Effector memory CD8-positive, alpha-beta T cell (primary cell): ENCODE data around the gene NCAM1.

Experiments used
- ATAC-seq: fragments of 150-1000 bp; cut with Tn5 transposase; replicated peaks from 2 replicates; pipeline ENCODE4 v1.10.0; 2021; ENCODE audit warnings: mild to moderate bottlenecking, moderate library complexity
- DNase-seq, 3 experiments: peaks; one replicate each; pipeline ENCODE4 v3.0.0; 2021
- H3K27ac Mint-ChIP-seq, 2 donors: one replicate each; pipeline ENCODE4 v1.8.0; 2022; ENCODE audit warnings: mild to moderate bottlenecking in 2 of 2, mixed read lengths in 2 of 2, moderate library complexity in 2 of 2
- H3K27me3 Mint-ChIP-seq, 2 donors: one replicate each; pipeline ENCODE4 v1.8.0; 2022; ENCODE audit warnings: mixed read lengths in 2 of 2
- H3K36me3 Mint-ChIP-seq: one replicate; pipeline ENCODE4 v1.8.0; 2022; ENCODE audit warnings: mild to moderate bottlenecking, moderate library complexity, mixed read lengths; ENCODE audit not compliant: insufficient read depth
- H3K4me1 Mint-ChIP-seq, 2 donors: one replicate each; pipeline ENCODE4 v1.8.0; 2022; ENCODE audit warnings: low read depth in 2 of 2, mixed read lengths in 2 of 2
- H3K4me3 Mint-ChIP-seq, 2 donors: one replicate each; pipeline ENCODE4 v1.8.0; 2022; ENCODE audit warnings: mild to moderate bottlenecking in 2 of 2, mixed read lengths in 2 of 2, moderate library complexity in 2 of 2
- H3K9me3 Mint-ChIP-seq, 2 donors: one replicate each; pipeline ENCODE4 v1.8.0; 2022; ENCODE audit warnings: mixed read lengths in 2 of 2

Gene NCAM1

DNA sequence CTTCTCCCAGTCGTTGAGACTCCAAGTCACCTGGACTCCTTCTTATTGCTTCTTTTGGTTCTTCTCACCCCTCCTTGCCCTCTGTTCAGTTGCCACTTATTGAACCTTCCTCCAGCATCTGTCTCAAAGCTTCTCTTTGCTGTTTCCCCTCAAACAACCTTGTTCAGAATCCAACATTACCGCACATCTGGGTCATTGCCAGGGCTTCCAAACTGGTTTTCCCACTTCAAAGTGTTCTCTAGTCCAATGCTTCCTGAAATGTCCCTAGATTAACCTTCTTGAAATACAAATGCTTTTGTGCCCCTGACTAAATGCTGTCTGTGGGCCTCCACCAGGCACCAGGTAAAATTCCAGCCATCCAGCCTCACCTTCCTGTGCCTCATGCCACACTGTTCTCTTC is 252.3 kb downstream of the NCAM1 start:
- Mint-ChIP-seq H3K4me3 (no peak overlapping the region), H3K4me1 (no peaks in the 10 kb centered on the region)

DNA sequence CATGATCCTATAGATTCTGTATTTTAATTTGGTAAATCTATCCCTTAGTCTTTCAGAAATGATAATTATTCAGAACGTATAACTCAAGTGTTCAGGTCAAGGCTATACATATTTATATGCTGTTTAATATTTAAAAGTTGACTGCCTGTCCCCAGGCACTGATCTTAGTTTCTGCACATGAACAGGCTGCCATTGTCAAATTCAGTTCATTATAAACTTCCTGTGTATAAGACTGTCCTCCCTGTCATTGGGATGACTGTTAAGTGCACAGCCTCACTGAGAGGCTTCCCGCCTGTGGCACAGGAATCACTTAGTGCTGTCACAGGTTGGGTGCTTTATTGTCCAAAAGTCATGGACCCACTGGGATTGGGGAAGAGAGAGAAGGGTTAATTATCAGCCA is 261.0 kb downstream of the NCAM1 start:
- Mint-ChIP-seq H3K4me3 (no peak overlapping the region), H3K4me1 (no peaks in the 10 kb centered on the region), H3K9me3 (peaks cover 0 to 3% of the 10 kb centered on the region in 2 donors), H3K36me3 (no peaks in the 10 kb centered on the region), H3K27ac (no peak overlapping the region), H3K27me3 (peaks cover 26 to 45% of the 10 kb centered on the region in 2 donors)
- ATAC-seq (no peak), DNase-seq (no peak)

More for the DNA sequence above, 252.3 kb downstream of the NCAM1 start:
- Mint-ChIP-seq H3K27me3 (peaks cover 19 to 32% of the 10 kb centered on the region in 2 donors), H3K9me3 (no peaks in the 10 kb centered on the region), H3K36me3 (no peaks in the 10 kb centered on the region), H3K27ac (no peak overlapping the region)
- DNase-seq (no peak), ATAC-seq (no peak)

DNA sequence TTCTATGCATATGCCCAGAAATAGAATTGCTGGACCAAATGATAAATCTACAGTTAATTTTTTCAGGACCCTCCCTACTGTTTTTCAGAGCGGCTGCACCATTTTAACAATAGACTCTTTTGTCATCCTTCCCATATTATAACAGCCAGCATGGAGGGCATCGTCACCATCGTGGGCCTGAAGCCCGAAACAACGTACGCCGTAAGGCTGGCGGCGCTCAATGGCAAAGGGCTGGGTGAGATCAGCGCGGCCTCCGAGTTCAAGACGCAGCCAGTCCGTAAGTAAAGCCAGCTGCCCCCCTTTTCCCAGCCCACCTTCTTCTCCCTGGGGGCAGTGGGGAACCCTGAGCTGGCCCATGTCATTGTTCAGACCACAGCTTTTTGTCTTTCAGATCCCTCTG is 273.7 kb downstream of the NCAM1 start:
- Mint-ChIP-seq H3K4me3 (no peak overlapping the region), H3K27ac (no peak overlapping the region), H3K36me3 (no peaks in the 10 kb centered on the region), H3K9me3 (no peaks in the 10 kb centered on the region), H3K27me3 (peaks cover 28 to 55% of the 10 kb centered on the region in 2 donors), H3K4me1 (no peaks in the 10 kb centered on the region)
- DNase-seq (no peak), ATAC-seq (no peak)

DNA sequence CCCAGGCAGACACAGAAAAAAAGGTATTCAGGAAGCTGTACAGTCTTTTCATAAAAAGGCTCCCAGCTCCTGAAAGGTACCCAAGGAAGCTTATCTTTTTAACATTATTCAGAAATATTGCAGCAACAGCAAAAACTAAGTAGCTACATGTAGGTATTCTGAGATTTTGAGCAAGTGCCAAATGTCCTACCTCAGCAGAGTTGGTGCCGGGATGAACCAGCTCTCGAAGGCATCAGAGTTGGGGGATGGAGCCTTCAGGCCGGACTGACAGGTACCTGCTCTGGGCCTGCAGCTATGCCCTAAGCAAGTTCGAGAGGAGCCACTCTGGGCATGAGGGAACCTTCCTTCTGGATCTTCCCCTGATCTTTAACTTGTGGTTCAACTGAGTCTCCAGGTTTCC is 276.0 kb downstream of the NCAM1 start:
- H3K36me3 Mint-ChIP-seq = no peaks in the 10 kb centered on the region
- no peaks in the 10 kb centered on the region for H3K9me3 Mint-ChIP-seq
- no peaks in the 10 kb centered on the region for H3K4me1 Mint-ChIP-seq
- DNase-seq (no peak), ATAC-seq (no peak)
- H3K27ac Mint-ChIP-seq = no peak overlapping the region
- H3K27me3 Mint-ChIP-seq = peaks cover 34 to 72% of the 10 kb centered on the region in 2 donors
- H3K4me3 Mint-ChIP-seq = no peak overlapping the region

DNA sequence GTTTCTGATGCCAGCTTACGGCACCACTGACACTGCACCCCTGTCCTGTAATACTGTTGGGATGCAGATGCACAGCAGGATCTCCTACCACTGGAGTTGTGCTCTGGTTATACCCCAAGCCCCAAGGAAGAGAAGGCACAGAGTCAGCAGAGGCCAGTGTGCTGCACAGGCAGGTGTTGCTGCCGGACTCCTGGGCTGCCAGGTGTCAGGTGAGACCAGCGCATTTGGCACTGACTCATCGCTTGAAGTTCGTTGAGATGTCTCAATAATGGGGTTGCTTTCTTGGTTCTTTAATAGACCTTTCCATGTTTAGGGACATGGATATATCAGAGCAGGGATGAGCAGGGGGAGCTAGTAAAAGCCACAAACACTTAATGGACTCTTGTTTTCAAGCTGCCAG is 277.5 kb downstream of the NCAM1 start:
- ATAC-seq (no peak), DNase-seq (no peak)
- peaks cover 32 to 61% of the 10 kb centered on the region in 2 donors for H3K27me3 Mint-ChIP-seq
- H3K36me3 Mint-ChIP-seq = no peaks in the 10 kb centered on the region
- H3K27ac Mint-ChIP-seq = no peak overlapping the region
- no peaks in the 10 kb centered on the region for H3K9me3 Mint-ChIP-seq
- no peak overlapping the region for H3K4me3 Mint-ChIP-seq
- H3K4me1 Mint-ChIP-seq = peaks cover 5 to 11% of the 10 kb centered on the region in 2 donors

DNA sequence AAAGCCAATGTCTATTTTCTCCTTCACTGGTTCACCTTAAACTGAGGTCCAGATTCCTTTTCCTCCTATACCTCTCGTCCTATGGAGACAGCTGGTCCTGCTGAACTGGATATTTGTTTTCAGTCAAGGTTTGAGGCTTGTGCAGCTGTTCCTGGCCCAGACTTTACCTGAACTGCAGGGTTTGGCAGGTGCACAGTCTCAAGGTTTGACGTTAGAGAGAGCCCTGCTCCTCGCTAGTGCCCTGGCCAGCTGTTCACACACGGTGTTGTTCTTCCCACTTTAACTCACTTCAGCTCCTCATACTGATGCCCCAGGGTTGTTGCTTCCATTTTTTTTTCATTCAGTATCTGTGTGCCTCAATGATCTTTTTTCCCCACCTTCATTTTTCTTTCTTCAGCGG is 279.2 kb downstream of the NCAM1 start:
- no peak for ATAC-seq
- H3K4me1 Mint-ChIP-seq = peaks cover 5 to 11% of the 10 kb centered on the region in 2 donors
- no peaks in the 10 kb centered on the region for H3K9me3 Mint-ChIP-seq
- peaks cover 46 to 57% of the 10 kb centered on the region in 2 donors for H3K27me3 Mint-ChIP-seq
- no peak overlapping the region for H3K27ac Mint-ChIP-seq
- no peak overlapping the region for H3K4me3 Mint-ChIP-seq
- no peak for DNase-seq
- H3K36me3 Mint-ChIP-seq = no peaks in the 10 kb centered on the region

DNA sequence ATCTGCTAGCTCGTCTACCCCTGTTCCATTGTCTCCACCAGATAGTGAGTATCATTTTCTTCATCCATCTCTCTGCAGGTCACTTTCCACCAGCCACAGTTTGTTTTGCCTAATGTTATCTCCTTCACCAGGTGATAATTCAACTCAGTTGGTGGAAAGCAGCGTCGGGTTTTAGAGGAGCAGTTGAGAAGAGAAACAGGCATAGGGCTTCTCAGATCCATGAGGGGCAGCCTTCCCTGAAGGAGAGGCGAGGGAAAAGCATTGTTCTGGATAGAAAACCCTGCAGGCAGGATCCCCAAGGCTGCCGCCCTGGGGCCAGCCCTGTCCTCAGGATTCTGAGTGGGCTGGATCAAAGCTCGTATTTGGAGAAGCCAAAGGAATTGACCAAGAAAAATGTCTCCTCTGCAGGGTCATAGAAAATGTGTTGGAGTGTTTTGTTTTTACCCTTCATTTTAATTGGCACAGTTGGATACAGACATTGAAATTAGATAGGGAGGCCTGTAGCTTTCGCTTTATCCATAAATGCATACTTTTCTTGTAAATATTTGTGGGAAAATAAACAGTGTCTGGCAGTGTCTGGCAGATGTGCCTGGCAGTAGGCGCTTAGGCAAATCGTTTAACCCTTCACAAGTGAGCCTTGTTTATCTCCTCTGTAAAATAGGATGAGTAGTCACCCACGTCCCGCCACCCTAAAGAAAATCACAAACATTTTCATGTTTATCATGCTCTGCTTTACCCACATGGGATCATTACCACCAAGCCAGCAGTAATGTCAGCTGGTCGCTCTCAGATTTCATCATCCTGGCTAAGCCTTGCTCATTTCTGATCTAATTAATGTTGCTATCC is 279.8 kb downstream of the NCAM1 start:
- no peak for DNase-seq
- no peak overlapping the region for H3K4me3 Mint-ChIP-seq
- no peaks in the 10 kb centered on the region for H3K36me3 Mint-ChIP-seq
- H3K4me1 Mint-ChIP-seq = peaks cover 5 to 11% of the 10 kb centered on the region in 2 donors
- ATAC-seq = no peak
- H3K27me3 Mint-ChIP-seq = peaks cover 50 to 58% of the 10 kb centered on the region in 2 donors
- H3K9me3 Mint-ChIP-seq = no peaks in the 10 kb centered on the region
- H3K27ac Mint-ChIP-seq = no peak overlapping the region

DNA sequence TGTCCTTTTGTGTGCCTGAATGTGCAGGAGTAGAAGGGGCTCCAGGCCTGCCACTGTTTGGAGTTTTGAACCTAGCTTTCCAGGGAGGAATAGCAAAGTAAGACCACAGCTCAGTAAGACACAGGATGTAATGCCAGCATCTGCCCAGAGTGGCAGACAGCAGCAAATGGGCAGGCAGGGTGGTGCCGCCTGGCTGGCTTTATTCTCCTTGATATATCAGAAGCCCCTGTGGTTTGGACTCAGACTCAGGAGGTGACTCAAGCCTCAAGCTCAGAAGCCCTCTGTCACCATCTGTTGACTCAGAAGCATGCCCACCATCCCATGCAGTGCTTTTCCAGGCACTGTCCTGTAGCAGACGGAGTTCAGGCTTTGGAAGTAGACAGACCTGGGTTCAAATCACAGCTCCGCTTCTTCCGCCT is 280.4 kb downstream of the NCAM1 start:
- no peak overlapping the region for H3K4me3 Mint-ChIP-seq
- peaks cover 5 to 11% of the 10 kb centered on the region in 2 donors for H3K4me1 Mint-ChIP-seq
- ATAC-seq (no peak), DNase-seq (no peak)
- no peak overlapping the region for H3K27ac Mint-ChIP-seq
- H3K27me3 Mint-ChIP-seq = peaks cover 50 to 58% of the 10 kb centered on the region in 2 donors
- H3K9me3 Mint-ChIP-seq = no peaks in the 10 kb centered on the region
- H3K36me3 Mint-ChIP-seq = no peaks in the 10 kb centered on the region

DNA sequence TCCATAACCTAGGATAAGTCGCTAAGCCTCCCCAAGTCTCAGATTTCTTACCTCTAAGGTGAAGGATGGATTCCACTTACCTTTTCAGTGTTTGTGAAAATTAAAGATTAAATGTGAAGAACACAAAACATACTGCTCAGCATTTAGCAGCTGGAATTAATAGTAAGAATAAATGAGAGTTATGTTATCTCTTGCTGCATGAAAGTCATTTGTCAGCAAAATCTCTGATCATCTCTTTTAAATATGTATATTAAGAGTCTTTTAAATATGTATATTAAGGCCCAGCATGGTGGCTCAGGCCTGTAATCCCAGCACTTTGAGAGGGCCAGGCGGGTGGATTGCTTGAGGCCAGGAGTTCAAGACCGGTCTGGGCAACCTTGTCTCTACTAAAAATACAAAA is 280.8 kb downstream of the NCAM1 start:
- no peak overlapping the region for H3K4me3 Mint-ChIP-seq
- H3K4me1 Mint-ChIP-seq = peaks cover 5 to 11% of the 10 kb centered on the region in 2 donors
- ATAC-seq (no peak), DNase-seq (no peak)
- peaks cover 50 to 57% of the 10 kb centered on the region in 2 donors for H3K27me3 Mint-ChIP-seq
- H3K27ac Mint-ChIP-seq = no peak overlapping the region
- no peaks in the 10 kb centered on the region for H3K36me3 Mint-ChIP-seq
- no peaks in the 10 kb centered on the region for H3K9me3 Mint-ChIP-seq

DNA sequence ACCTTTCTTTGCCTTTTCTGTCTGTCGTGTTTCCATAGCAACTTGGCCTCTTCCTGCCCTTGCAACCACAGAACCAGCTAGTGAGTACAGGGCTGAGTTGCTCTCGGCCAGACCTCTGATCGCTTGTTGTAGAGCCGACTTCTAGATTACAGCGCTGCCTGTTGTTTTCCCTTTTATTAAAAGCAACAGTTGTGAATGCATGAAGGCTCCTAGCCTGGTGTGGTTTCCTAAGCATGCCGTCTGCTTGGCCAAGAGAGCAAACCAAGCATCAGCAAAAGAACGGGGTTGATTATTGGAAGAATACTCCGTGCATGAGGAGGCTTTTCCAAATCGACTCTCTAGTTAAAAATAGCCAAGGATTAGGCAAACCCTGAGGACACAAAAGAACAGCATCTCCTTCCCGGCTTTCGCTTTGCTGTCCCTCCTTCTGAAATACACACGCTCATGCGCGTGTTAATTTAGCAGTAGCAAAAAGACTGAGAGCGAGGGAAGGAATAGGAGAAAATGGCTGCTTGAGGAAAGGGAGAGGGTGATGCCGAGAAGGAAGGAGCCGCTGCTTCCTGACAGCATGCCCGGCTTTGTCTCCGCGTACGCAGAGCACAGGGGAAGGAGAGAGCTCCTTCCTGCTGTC is 281.7 kb downstream of the NCAM1 start:
- H3K4me1 Mint-ChIP-seq = peaks cover 5 to 11% of the 10 kb centered on the region in 2 donors
- H3K27ac Mint-ChIP-seq = no peak overlapping the region
- H3K4me3 Mint-ChIP-seq = peak overlapping the region; percentile 58 to 60
- ATAC-seq (peak; percentile 63), DNase-seq (no peak)
- peaks cover 57 to 63% of the 10 kb centered on the region in 2 donors for H3K27me3 Mint-ChIP-seq
- no peaks in the 10 kb centered on the region for H3K36me3 Mint-ChIP-seq
- H3K9me3 Mint-ChIP-seq = no peaks in the 10 kb centered on the region

DNA sequence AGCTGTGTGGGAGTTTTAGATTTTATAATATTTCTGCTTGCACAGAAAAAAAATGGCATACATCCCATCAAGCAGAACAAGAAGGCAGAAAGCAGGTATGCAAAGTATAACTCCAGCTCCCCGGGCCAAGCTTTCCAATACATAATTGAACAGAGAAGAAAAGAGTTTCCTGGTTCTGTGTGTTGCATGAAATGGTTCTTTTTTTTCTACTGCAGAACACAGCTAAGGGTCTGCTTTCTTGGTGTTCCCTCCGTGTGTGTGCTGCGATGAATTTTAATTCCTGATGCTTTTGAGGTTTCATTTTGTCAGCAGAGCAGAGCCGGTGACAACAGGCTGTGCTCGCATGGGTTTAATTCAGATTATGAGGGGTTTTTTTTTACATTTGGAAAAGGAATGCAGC is 282.5 kb downstream of the NCAM1 start:
- Mint-ChIP-seq H3K36me3 (no peaks in the 10 kb centered on the region), H3K27me3 (peaks cover 63 to 71% of the 10 kb centered on the region in 2 donors), H3K4me1 (peaks cover 5 to 11% of the 10 kb centered on the region in 2 donors), H3K27ac (no peak overlapping the region), H3K4me3 (peak overlapping the region in 1 of 2 donors; percentile 60), H3K9me3 (no peaks in the 10 kb centered on the region)
- DNase-seq = no peak
- ATAC-seq = no peak

DNA sequence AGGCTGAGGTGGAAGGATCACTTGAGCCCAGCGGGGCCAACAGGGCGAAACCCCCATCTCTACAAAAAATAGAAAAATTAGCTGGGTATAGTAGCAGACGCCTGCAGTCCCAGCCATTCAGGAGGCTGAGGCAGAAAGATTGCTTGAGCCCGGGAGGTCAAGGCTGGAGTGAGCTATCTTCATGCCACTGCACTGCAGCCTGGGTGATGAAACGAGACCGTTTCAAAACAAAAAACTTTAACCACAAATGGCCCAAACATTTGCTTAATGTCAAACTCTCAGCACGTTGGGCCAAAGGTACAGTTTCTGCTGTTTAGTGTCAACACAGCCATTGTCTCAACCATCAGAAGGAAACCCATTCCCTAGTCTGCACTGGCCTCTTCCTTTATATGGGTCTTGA is 284.0 kb downstream of the NCAM1 start:
- Mint-ChIP-seq H3K27me3 (peaks cover 70 to 76% of the 10 kb centered on the region in 2 donors), H3K27ac (no peak overlapping the region), H3K36me3 (peaks cover 3% of the 10 kb centered on the region), H3K4me3 (no peak overlapping the region), H3K9me3 (no peaks in the 10 kb centered on the region), H3K4me1 (peaks cover 5 to 11% of the 10 kb centered on the region in 2 donors)
- ATAC-seq = no peak
- no peak for DNase-seq

DNA sequence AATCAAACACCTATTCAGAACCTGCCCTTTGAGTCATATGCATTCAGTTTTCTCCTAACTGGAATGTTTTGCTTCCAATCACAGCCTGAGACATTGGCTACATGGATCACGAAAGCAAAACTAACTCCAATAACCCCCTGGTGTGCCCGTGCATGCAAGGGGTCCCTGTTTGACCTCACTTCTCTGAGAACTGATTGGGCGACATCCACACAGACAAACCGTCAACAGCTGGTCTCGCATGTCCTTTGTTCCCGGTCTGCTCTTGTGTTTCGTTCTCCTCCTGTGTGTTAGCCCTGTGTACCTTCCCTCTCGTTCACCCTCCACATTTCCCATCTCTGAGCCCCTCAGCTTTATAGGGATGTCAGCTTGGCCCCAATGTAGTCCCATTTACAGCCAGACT is 286.0 kb downstream of the NCAM1 start:
- ATAC-seq (no peak), DNase-seq (no peak)
- no peak overlapping the region for H3K4me3 Mint-ChIP-seq
- no peak overlapping the region for H3K27ac Mint-ChIP-seq
- peaks cover 59 to 64% of the 10 kb centered on the region in 2 donors for H3K27me3 Mint-ChIP-seq
- H3K9me3 Mint-ChIP-seq = no peaks in the 10 kb centered on the region
- H3K4me1 Mint-ChIP-seq = peaks cover 5 to 11% of the 10 kb centered on the region in 2 donors
- peaks cover 3% of the 10 kb centered on the region for H3K36me3 Mint-ChIP-seq

DNA sequence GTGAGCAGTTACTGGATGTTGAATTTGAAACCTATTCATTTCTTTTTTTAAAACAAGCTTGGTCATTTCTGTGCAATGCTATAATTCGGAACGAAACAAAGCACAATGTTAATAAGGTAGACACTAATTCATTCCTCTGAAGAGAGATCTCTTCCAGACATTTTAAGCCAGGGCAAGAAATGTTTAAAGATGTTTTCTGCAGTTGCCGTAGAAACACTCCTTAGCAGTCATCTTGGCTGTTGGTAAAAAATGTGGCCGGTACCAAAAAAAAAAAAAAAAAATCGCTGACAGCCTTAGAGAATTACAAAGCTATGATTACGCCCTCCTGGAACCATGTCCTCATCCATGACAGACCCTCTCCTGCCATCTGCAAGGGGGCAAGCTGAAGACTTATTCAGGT is 286.7 kb downstream of the NCAM1 start:
- no peak overlapping the region for H3K27ac Mint-ChIP-seq
- DNase-seq = no peak
- ATAC-seq = no peak
- H3K4me1 Mint-ChIP-seq = peaks cover 3 to 6% of the 10 kb centered on the region in 2 donors
- peaks cover 3% of the 10 kb centered on the region for H3K36me3 Mint-ChIP-seq
- H3K9me3 Mint-ChIP-seq = no peaks in the 10 kb centered on the region
- H3K4me3 Mint-ChIP-seq = no peak overlapping the region
- peaks cover 59 to 60% of the 10 kb centered on the region in 2 donors for H3K27me3 Mint-ChIP-seq
